Hippocampal formation (tissue), 2 donors: ENCODE measurements around the gene TRIP6.
"Not testable (repeated sequence)": the region's sequence is repeated elsewhere in the genome, so short reads cannot be mapped to it uniquely, and the experiment has no call there.

Experiments
- DNase-seq, 2 donors: peaks; one replicate each; lab custom pipeline; 2025; lab: John Stamatoyannopoulos, UW

Gene TRIP6

GRCh38 chr7:100890653-100891567 lies 23.7 kb downstream of the TRIP6 start:
- no peak for DNase-seq

GRCh38 chr7:100891568-100892247 lies 24.5 kb downstream of the TRIP6 start:
- DNase-seq, result no peak

- no peak for DNase-seq
Observed at GRCh38 chr7:100892364-100893317, 25.5 kb downstream of the TRIP6 start.

- DNase-seq, result no peak
Observed at GRCh38 chr7:100893318-100893895, 26.2 kb downstream of the TRIP6 start.

GRCh38 chr7:100893910-100894721 lies 26.9 kb downstream of the TRIP6 start:
- no peak for DNase-seq

GRCh38 chr7:100894860-100895700 lies 27.9 kb downstream of the TRIP6 start:
- DNase-seq, result no peak

GRCh38 chr7:100895701-100895955 lies 28.4 kb downstream of the TRIP6 start, which contains the start of gene ACHE:
Gene ACHE (minus strand): TSS chr7:100895888. CDS start chr7:100894232, 1,656 bp downstream.
- no peak for DNase-seq

GRCh38 chr7:100895956-100896731 lies 29.0 kb downstream of the TRIP6 start:
- DNase-seq, result no peak

- peak; percentile 20 to 52 for DNase-seq
Observed at GRCh38 chr7:100896732-100897608, 29.8 kb downstream of the TRIP6 start.

- DNase-seq, result no peak
Observed at GRCh38 chr7:100897772-100898454, 30.7 kb downstream of the TRIP6 start.

GRCh38 chr7:100899432-100899831 lies 32.2 kb downstream of the TRIP6 start:
- DNase-seq, result no peak

- DNase-seq, result no peak
Observed at GRCh38 chr7:100900978-100901377, 33.8 kb downstream of the TRIP6 start.

- no peak for DNase-seq
Observed at GRCh38 chr7:100901921-100902332, 34.7 kb downstream of the TRIP6 start.

GRCh38 chr7:100902638-100903037 lies 35.5 kb downstream of the TRIP6 start:
- no peak for DNase-seq

- no peak for DNase-seq
Observed at GRCh38 chr7:100908512-100908911, 41.3 kb downstream of the TRIP6 start.

GRCh38 chr7:100910443-100910842 lies 43.3 kb downstream of the TRIP6 start:
- not testable (repeated sequence) for DNase-seq

- no peak for DNase-seq
Observed at GRCh38 chr7:100911484-100911883, 44.3 kb downstream of the TRIP6 start.
